ENCODE results near the gene MAPKAPK3.

DNA sequence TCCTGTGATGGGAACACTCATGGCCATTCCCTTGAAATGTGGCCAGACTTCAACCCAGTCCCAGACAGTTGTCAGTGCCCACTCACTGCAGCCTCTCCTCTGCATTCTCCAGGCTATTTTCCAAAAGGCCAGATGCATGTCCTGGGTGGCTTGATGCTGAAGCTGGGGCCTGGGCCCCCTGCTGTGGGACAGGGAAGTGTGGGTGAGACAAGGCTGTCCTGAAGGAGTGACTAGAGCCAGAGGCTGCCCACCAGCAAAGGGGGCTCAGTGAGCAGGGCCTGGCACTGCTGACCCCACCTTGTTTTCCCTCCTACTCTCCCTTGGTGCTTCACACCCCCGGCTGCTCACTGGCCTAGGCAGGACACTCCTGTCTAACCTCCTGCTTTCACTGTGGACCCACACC lies 17.2 kb upstream of the MAPKAPK3 start:
- no peak for TF ChIP-seq POLR2A (IDR thresholded peaks at IDR 0.05)
- TF ChIP-seq, protein P1, sequence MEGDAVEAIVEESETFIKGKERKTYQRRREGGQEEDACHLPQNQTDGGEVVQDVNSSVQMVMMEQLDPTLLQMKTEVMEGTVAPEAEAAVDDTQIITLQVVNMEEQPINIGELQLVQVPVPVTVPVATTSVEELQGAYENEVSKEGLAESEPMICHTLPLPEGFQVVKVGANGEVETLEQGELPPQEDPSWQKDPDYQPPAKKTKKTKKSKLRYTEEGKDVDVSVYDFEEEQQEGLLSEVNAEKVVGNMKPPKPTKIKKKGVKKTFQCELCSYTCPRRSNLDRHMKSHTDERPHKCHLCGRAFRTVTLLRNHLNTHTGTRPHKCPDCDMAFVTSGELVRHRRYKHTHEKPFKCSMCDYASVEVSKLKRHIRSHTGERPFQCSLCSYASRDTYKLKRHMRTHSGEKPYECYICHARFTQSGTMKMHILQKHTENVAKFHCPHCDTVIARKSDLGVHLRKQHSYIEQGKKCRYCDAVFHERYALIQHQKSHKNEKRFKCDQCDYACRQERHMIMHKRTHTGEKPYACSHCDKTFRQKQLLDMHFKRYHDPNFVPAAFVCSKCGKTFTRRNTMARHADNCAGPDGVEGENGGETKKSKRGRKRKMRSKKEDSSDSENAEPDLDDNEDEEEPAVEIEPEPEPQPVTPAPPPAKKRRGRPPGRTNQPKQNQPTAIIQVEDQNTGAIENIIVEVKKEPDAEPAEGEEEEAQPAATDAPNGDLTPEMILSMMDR (IDR thresholded peaks at IDR 0.05), result no peak
